VCaP (cell line): ENCODE data around the gene RPS6KL1.

Experiments
- H3K27ac ChIP-seq: fragments of 450-650 bp; 2 replicates; pipeline ENCODE4 v1.5.1; 2017
- TF ChIP-seq, protein P1 (sequence below): fragments of 450-650 bp; conservative IDR thresholded peaks from 2 replicates; pipeline ENCODE4 v1.5.1; 2017; ENCODE audit warnings: mild to moderate bottlenecking, moderate library complexity

The RPS6KL1 gene

DNA sequence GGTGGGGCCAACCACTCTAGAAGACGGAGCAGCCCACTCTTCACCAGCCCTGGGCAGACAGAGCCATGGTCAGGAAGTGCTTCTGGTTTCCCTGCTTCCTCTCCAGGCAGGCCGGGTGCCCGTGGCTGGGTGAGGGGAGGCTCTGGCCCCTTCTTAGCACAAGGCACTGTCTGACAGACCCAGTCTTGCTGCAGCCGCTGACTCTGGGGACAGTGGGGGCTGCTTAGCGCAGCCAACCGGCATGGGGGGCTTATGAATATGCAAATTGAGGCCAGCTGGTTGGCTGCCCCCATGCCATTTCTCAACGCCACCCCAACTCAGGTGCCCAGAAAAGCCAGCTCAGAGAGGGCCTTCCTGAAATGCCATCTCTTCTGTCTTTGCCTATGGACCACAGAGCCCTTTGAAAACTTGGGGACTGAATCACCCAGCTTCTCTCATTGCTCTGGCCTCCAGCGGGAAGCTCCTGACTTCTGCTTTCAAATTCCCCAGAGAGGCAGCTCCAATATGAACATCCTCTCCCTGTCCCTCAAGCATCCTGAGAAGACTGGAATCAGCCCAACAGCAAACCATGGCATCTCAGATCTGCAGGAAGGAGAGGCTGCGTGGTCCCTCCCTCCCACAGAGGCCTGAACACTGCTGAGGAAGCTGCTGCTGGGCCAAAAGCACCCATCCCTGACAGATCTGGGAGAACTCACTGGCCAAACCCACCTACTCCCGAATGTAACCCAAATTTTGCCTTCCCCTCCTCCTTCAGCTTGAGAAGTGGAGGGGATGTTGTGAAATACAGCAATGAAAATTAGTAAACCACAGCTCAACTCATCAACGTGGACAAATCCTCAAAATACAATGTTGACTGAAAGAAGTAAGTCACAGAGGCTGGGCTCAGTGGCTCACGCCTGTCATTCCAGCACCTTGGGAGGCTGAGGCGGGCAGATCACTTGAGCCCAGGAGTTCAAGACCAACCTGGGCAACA, 46.8 kb downstream of the RPS6KL1 start, which contains the start of gene PROX2:
PROX2 (minus strand) TSS at position 205 of the 973 bp plus-strand sequence. CDS start 12,311 bp downstream, outside the sequence.
- TF ChIP-seq, protein P1, sequence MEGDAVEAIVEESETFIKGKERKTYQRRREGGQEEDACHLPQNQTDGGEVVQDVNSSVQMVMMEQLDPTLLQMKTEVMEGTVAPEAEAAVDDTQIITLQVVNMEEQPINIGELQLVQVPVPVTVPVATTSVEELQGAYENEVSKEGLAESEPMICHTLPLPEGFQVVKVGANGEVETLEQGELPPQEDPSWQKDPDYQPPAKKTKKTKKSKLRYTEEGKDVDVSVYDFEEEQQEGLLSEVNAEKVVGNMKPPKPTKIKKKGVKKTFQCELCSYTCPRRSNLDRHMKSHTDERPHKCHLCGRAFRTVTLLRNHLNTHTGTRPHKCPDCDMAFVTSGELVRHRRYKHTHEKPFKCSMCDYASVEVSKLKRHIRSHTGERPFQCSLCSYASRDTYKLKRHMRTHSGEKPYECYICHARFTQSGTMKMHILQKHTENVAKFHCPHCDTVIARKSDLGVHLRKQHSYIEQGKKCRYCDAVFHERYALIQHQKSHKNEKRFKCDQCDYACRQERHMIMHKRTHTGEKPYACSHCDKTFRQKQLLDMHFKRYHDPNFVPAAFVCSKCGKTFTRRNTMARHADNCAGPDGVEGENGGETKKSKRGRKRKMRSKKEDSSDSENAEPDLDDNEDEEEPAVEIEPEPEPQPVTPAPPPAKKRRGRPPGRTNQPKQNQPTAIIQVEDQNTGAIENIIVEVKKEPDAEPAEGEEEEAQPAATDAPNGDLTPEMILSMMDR = no peak
- no peak within 1 kb of the TSS for H3K27ac ChIP-seq

DNA sequence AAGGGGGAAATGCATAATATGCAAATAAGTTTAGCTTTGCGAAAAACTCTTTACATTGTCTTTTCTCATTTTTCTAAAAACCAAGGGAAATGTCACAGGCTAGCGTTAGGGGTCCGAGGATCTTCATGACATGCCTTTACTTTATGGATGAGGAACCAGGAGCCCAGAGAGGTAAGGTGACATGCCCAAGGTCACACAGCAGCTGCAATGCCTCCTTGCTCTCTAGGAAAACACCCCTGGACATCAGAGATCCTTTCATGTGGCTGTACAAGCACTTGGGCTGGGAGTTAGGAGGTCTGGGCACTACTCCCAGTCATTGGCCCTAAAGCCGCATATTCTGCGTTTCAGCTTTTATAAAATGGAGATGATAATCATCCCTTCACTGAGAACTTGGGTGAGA, 47.9 kb downstream of the RPS6KL1 start:
- H3K27ac ChIP-seq = no peak overlapping the region
- TF ChIP-seq, protein P1 = no peak

DNA sequence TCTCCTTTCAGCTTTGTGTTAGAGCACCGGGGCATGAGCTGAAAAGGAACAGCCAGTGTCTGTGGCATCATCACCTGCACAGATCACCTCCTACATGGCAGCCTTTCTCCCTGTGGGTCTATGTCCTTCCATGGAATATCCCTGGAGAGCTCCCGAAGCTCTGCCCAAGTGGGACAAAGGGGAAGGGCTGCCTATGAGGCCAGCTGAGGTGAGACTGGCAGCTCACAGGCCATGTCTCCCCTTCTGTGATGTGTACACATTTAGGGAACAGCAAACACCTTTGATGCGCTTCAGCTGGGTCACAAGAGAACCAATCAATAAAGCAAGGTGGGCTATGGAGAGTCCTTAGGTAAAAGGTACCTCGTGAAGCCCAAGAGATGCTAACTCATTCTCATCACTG, 51.2 kb downstream of the RPS6KL1 start:
- TF ChIP-seq, protein P1 = no peak
- H3K27ac ChIP-seq = no peak overlapping the region

DNA sequence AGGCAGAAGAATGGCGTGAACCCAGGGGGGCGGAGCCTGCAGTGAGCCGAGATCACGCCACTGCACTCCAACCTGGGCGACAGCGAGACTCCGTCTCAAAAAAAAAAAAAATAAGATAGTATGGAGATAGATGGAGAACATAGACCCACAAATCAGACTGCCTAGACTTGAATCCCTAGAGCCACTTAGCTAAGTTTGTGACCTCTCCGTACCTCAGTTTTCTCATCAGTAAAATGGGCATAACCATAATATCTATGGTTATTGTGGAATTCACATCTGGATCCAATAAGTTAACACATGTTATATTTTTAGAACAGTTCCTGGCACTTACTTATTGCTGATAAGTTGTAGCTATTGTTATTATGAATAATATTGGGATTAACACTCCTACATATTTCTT, 54.3 kb downstream of the RPS6KL1 start:
- TF ChIP-seq, protein P1 = no peak

DNA sequence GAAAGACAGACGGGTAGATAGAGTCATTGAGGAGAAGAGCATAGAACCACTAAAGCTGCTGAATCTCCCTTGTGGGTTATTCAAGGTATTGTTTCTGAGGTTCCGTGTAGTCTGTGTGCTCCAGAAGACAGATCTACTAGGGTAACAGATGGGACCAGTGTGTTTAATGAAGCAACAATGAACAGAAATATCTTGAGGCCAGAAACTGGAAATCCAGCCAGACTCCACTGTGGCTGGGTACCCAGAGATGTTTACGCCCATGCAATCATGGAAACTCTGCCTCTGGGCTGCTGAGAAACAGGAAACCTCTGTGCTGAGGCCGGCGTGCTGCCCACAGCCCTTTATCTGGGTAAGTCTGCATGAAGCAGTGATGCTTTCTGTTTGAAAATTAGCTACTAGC, 55.4 kb downstream of the RPS6KL1 start:
- H3K27ac ChIP-seq = no peak overlapping the region
- TF ChIP-seq, protein P1 = no peak

More for the DNA sequence above, 54.3 kb downstream of the RPS6KL1 start:
- H3K27ac ChIP-seq = no peak overlapping the region

DNA sequence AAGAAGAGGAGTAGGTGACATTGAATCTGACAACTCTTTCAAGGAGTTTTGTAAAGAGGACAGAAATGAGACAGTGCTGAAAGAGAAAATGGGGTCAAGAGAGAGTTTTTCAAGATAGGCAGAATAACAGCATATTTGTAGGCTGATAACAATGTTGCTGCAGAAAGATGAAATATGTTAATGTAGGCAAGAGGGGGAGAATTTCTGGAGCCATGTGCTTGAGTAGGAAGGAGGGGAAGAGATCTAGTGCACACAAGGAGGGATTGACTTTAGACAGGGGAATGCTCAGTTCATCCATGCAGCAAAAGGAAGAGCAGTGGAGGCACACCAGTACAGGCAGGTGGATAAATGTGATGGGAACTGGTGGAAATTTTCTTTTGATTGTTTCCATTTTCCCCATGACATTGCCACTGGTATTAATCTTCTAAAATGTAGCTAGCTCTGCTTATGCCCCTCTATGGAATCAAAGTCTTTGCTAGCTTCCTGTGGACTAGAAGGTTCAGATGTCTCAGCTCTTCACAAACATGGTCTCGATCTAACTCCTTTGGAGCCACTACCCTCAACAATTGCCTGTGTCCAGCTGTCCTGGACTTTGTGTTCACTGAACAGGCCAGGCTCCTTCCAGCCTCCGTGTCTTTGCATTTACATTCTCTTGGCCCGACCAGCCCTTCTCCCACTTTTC, 56.2 kb downstream of the RPS6KL1 start:
- no peak overlapping the region for H3K27ac ChIP-seq
- TF ChIP-seq, protein P1 = no peak

DNA sequence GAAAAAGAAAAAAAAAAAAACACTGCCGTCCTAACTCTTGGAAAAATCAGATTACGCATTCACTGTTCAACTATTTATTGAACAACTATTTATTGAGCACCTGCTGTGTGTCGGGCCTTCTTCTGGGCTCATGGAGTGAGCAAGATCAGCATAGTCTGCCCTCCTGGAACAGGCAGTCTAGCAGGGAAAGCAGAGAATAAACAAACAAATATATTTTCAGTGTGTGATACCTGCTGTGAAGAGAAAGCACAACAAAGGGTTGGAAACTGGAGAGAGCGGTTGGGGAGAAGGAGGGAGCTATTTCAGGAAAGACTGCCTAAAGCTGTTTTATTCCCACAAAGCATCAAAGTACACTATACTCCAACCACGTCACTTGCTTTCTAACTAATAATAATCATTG, 57.9 kb downstream of the RPS6KL1 start:
- TF ChIP-seq, protein P1 = no peak
- H3K27ac ChIP-seq = no peak overlapping the region
